NT2/D1 (cell line): ENCODE data around the gene GTPBP4.

Experiments
- SUZ12 ChIP-seq: IDR thresholded peaks from 2 replicates; pipeline ENCODE4 v1.6.1; 2011; ENCODE audit not compliant: insufficient read length, insufficient read depth; ENCODE audit errors: extremely low read depth
- ZNF274 ChIP-seq: IDR thresholded peaks from 2 replicates; pipeline ENCODE4 v1.6.1; 2011; ENCODE audit warnings: mild to moderate bottlenecking, low read depth, low read length

GRCh38 chr10:970311-971149, 17.7 kb upstream of the GTPBP4 start:
- TF ChIP-seq SUZ12 = no peak
- no peak for TF ChIP-seq ZNF274
